DMS114 treated with DMSO at 0.1 percent for 48 hours (cell line): ENCODE data around the gene MND1.
"Not testable (repeated sequence)": the region's sequence is repeated elsewhere in the genome, so short reads cannot be mapped to it uniquely, and the experiment has no call there.

ENCODE experiments used
- DNase-seq: peaks from one replicate; lab custom pipeline; 2025; ENCODE audit not compliant: unreplicated experiment; lab: John Stamatoyannopoulos, UW

Gene MND1

GRCh38 chr4:153438916-153439756 lies 94.6 kb downstream of the MND1 start:
- no peak for DNase-seq

- no peak for DNase-seq
These were observed 95.3 kb downstream of the MND1 start for GRCh38 chr4:153439831-153440230.

GRCh38 chr4:153440475-153440874 lies 96.0 kb downstream of the MND1 start:
- DNase-seq: no peak

GRCh38 chr4:153447175-153447905 lies 102.9 kb downstream of the MND1 start:
- no peak for DNase-seq

- no peak for DNase-seq
These were observed 103.7 kb downstream of the MND1 start for GRCh38 chr4:153448003-153448731.

GRCh38 chr4:153449338-153449737 lies 104.8 kb downstream of the MND1 start:
- DNase-seq: no peak

GRCh38 chr4:153450544-153450917 lies 106.0 kb downstream of the MND1 start:
- DNase-seq: no peak

GRCh38 chr4:153451145-153451544 lies 106.7 kb downstream of the MND1 start:
- not testable (repeated sequence) for DNase-seq

GRCh38 chr4:153451911-153452657 lies 107.6 kb downstream of the MND1 start:
- DNase-seq: no peak

GRCh38 chr4:153452658-153453378 lies 108.3 kb downstream of the MND1 start:
- no peak for DNase-seq

GRCh38 chr4:153453402-153453801 lies 108.9 kb downstream of the MND1 start:
- no peak for DNase-seq

- no peak for DNase-seq
These were observed 114.5 kb downstream of the MND1 start for GRCh38 chr4:153458969-153459368.

- DNase-seq: not testable (repeated sequence)
These were observed 117.1 kb downstream of the MND1 start for GRCh38 chr4:153461549-153461948.

GRCh38 chr4:153464068-153464467 lies 119.6 kb downstream of the MND1 start:
- no peak for DNase-seq
